H9 (cell line): ENCODE results near the gene DOCK10. TPM values are rescaled to one million over a fixed set of nuclear protein-coding genes. Genes with fewer than 3 reads are reported as not detected.

Source experiments
- DNase-seq: peaks from one replicate; pipeline ENCODE4 v3.0.0-alpha.2; 2017
- H2AFZ ChIP-seq: one replicate; pipeline ENCODE4 v1.6.1; 2013; ENCODE audit warnings: mild to moderate bottlenecking, low read length, control low read depth, moderate library complexity
- H2AK5ac ChIP-seq: 2 replicates; pipeline ENCODE4 v1.6.1; 2013; ENCODE audit warnings: low read length, control low read depth, mixed read lengths; ENCODE audit not compliant: insufficient read length
- H2BK120ac ChIP-seq: one replicate; pipeline ENCODE4 v1.6.1; 2013; ENCODE audit warnings: low read depth, mild to moderate bottlenecking, low read length, control low read depth, inconsistent platforms; ENCODE audit not compliant: poor library complexity, severe bottlenecking
- H2BK12ac ChIP-seq: 2 replicates; pipeline ENCODE4 v1.6.1; 2013; ENCODE audit warnings: low read length, control low read depth, mixed read lengths, low read depth; ENCODE audit not compliant: insufficient read length
- H2BK15ac ChIP-seq: 2 replicates; pipeline ENCODE4 v1.6.1; 2013; ENCODE audit warnings: low read depth, low read length, control low read depth
- H2BK20ac ChIP-seq: one replicate; pipeline ENCODE4 v1.6.1; 2013; ENCODE audit warnings: low read depth, mild to moderate bottlenecking, low read length, control low read depth, inconsistent platforms; ENCODE audit not compliant: poor library complexity, severe bottlenecking
- H2BK5ac ChIP-seq: 2 replicates; pipeline ENCODE4 v1.6.1; 2013; ENCODE audit warnings: low read length, control low read depth, mixed read lengths; ENCODE audit not compliant: insufficient read length
- H3K14ac ChIP-seq: 2 replicates; pipeline ENCODE4 v1.6.1; 2013; ENCODE audit warnings: low read length, control low read depth; ENCODE audit not compliant: insufficient read depth
- H3K18ac ChIP-seq: 2 replicates; pipeline ENCODE4 v1.6.1; 2013; ENCODE audit warnings: low read depth, mild to moderate bottlenecking, mixed read lengths, low read length, control low read depth; ENCODE audit not compliant: insufficient read length
- H3K23ac ChIP-seq: 2 replicates; pipeline ENCODE4 v1.6.1; 2013; ENCODE audit warnings: low read length, control low read depth, mixed read lengths, low read depth; ENCODE audit not compliant: insufficient read length
- H3K23me2 ChIP-seq: 2 replicates; pipeline ENCODE4 v1.6.1; 2013; ENCODE audit warnings: low read depth, mild to moderate bottlenecking, mixed read lengths, low read length, control low read depth; ENCODE audit not compliant: insufficient read length, poor library complexity, severe bottlenecking
- H3K27ac ChIP-seq: 2 replicates; pipeline ENCODE4 v1.5.1; 2013; ENCODE audit warnings: low read length, control low read depth, mixed read lengths, low read depth; ENCODE audit not compliant: insufficient read length
- H3K27me3 ChIP-seq: 2 replicates; pipeline ENCODE4 v1.6.1; 2013; ENCODE audit warnings: low read length, control low read depth, inconsistent platforms; ENCODE audit not compliant: insufficient read depth
- H3K4ac ChIP-seq: 2 replicates; pipeline ENCODE4 v1.6.1; 2013; ENCODE audit warnings: low read depth, mild to moderate bottlenecking, control low read depth, inconsistent platforms, low read length, moderate library complexity
- H3K4me1 ChIP-seq: 2 replicates; pipeline ENCODE4 v1.6.1; 2013; ENCODE audit warnings: low read length, control low read depth, inconsistent platforms; ENCODE audit not compliant: insufficient read depth
- H3K4me2 ChIP-seq: 2 replicates; pipeline ENCODE4 v1.6.1; 2013; ENCODE audit warnings: low read length, control low read depth, mixed read lengths; ENCODE audit not compliant: insufficient read length, insufficient read depth
- H3K56ac ChIP-seq: 2 replicates; pipeline ENCODE4 v1.6.1; 2013; ENCODE audit warnings: low read depth, mild to moderate bottlenecking, mixed read lengths, low read length, control low read depth; ENCODE audit not compliant: insufficient read length
- H3K79me1 ChIP-seq: 2 replicates; pipeline ENCODE4 v1.6.1; 2013; ENCODE audit warnings: low read depth, mild to moderate bottlenecking, moderate library complexity, low read length, control low read depth, inconsistent platforms; ENCODE audit not compliant: insufficient read depth, poor library complexity, severe bottlenecking
- H3K79me2 ChIP-seq: 2 replicates; pipeline ENCODE4 v1.6.1; 2013; ENCODE audit warnings: low read length, control low read depth, inconsistent platforms; ENCODE audit not compliant: insufficient read depth
- H3K9ac ChIP-seq: 2 replicates; pipeline ENCODE4 v1.6.1; 2013; ENCODE audit warnings: low read length, control low read depth, mixed read lengths; ENCODE audit not compliant: insufficient read length; ENCODE audit errors: extremely low read depth
- H3K9me3 ChIP-seq: one replicate; pipeline ENCODE4 v1.6.1; 2013; ENCODE audit warnings: low read depth, low read length, inconsistent platforms; ENCODE audit not compliant: control insufficient read depth
- H3T11ph ChIP-seq: one replicate; pipeline ENCODE4 v1.6.1; 2013; ENCODE audit warnings: mild to moderate bottlenecking, low read length, control low read depth, inconsistent platforms
- H4K20me1 ChIP-seq: one replicate; pipeline ENCODE4 v1.6.1; 2013; ENCODE audit not compliant: control insufficient read depth, insufficient read length, insufficient read depth
- H4K5ac ChIP-seq: 2 replicates; pipeline ENCODE4 v1.6.1; 2013; ENCODE audit warnings: low read depth, mild to moderate bottlenecking, mixed read lengths, low read length, control low read depth; ENCODE audit not compliant: insufficient read length
- H4K8ac ChIP-seq: replicated peaks from 2 replicates; pipeline ENCODE4 v1.6.1; 2013; ENCODE audit warnings: low read length, control low read depth, mixed read lengths, low read depth; ENCODE audit not compliant: insufficient read length
- H4K91ac ChIP-seq: 2 replicates; pipeline ENCODE4 v1.6.1; 2013; ENCODE audit warnings: low read depth, mild to moderate bottlenecking, moderate library complexity, mixed read lengths, low read length, control low read depth; ENCODE audit not compliant: insufficient read length
- H3K27ac Mint-ChIP-seq, 3 experiments: 2 replicates in 2 of 3; 3 replicates in 1 of 3; pipeline ENCODE4 v1.8.0; 2020 to 2021; ENCODE audit warnings: mixed read lengths in 3 of 3, mild to moderate bottlenecking in 1 of 3, moderate library complexity in 1 of 3
- H3K27me3 Mint-ChIP-seq: 2 replicates; pipeline ENCODE4 v1.8.0; 2021; ENCODE audit warnings: low read depth, mild to moderate bottlenecking, moderate library complexity, mixed read lengths
- H3K36me3 Mint-ChIP-seq, 3 experiments: 2 replicates in 2 of 3; 3 replicates in 1 of 3; pipeline ENCODE4 v1.8.0; 2020 to 2021; ENCODE audit warnings: low read depth in 3 of 3, mixed read lengths in 3 of 3; ENCODE audit not compliant: insufficient read depth in 1 of 3
- H3K4me1 Mint-ChIP-seq, 2 experiments: 2 replicates each; pipeline ENCODE4 v1.8.0; 2020; ENCODE audit warnings: mixed read lengths in 2 of 2
- H3K4me3 Mint-ChIP-seq, 2 experiments: 2 replicates in 1 of 2; 3 replicates in 1 of 2; pipeline ENCODE4 v1.8.0; 2020 to 2021; ENCODE audit warnings: mild to moderate bottlenecking in 2 of 2, mixed read lengths in 2 of 2, moderate library complexity in 1 of 2
- H3K9me3 Mint-ChIP-seq, 2 experiments: 2 replicates in 1 of 2; 3 replicates in 1 of 2; pipeline ENCODE4 v1.8.0; 2020; ENCODE audit warnings: mild to moderate bottlenecking in 2 of 2, mixed read lengths in 2 of 2, moderate library complexity in 1 of 2
- CTCF ChIP-seq: fragments of 200-600 bp; sonication (generic); conservative IDR thresholded peaks from 3 replicates; pipeline ENCODE4 v1.8.0; 2021; ENCODE audit warnings: antibody characterized with exemption, mild to moderate bottlenecking
- WGBS: extraction: QIAGEN DNeasy Blood & Tissue Kit; methylation state at CpG from one replicate; pipeline ENCODE4 v1.1.7; 2013; ENCODE audit warnings: missing lambda C conversion rate, low lambda C conversion rate, mixed read lengths; ENCODE audit not compliant: insufficient read length; ENCODE audit errors: extremely low coverage; 5-methylcytosine and 5-hydroxymethylcytosine counted together
- total RNA-seq: library from RNA; stranded (reverse); gene quantifications from 2 replicates; pipeline ENCODE4 v1.2.1, GENCODE V29; 2021

DOCK10 gene
- total RNA-seq, 1 experiment from 2014 or later: 0.79 TPM

- H3K27ac Mint-ChIP-seq: no peak overlapping the region
- Histone ChIP-seq H3K4me1 (no peaks in the 10 kb centered on the region), H3K4ac (no peak overlapping the region), H3K18ac (no peak overlapping the region), H2BK120ac (no peak overlapping the region), H3T11ph (no peak overlapping the region), H2BK12ac (no peak overlapping the region), H4K8ac (no peak overlapping the region), H3K79me2 (no peaks in the 10 kb centered on the region), H2BK20ac (no peak overlapping the region), H3K4me2 (no peak overlapping the region), H4K91ac (no peak overlapping the region), H2AFZ (no peak overlapping the region), H3K27me3 (no peaks in the 10 kb centered on the region), H3K79me1 (no peaks in the 10 kb centered on the region), H3K23me2 (no peaks in the 10 kb centered on the region), H3K23ac (no peak overlapping the region), H3K27ac (no peak overlapping the region), H4K20me1 (no peaks in the 10 kb centered on the region), H3K56ac (no peak overlapping the region), H3K9me3 (no peaks in the 10 kb centered on the region), H3K9ac (no peak overlapping the region), H2BK5ac (no peak overlapping the region), H2BK15ac (no peak overlapping the region), H2AK5ac (no peak overlapping the region), H4K5ac (no peak overlapping the region), H3K14ac (no peak overlapping the region)
- H3K4me1 Mint-ChIP-seq: peaks cover 3 to 5% of the 10 kb centered on the region in 2 experiments; a peak in 2 of 4 replicates
- no peaks in the 10 kb centered on the region for H3K9me3 Mint-ChIP-seq
- WGBS: no CpG with 5 or more reads among the region's 2 CpGs
- H3K4me3 Mint-ChIP-seq: no peak overlapping the region
- DNase-seq: no peak
- H3K36me3 Mint-ChIP-seq: no peaks in the 10 kb centered on the region
- H3K27me3 Mint-ChIP-seq: no peaks in the 10 kb centered on the region
- TF ChIP-seq CTCF: no peak
Measured at GRCh38 chr2:224819075-224819474, 223.2 kb downstream of the DOCK10 start.
